ENCODE results near the gene LDLRAP1.

DNA sequence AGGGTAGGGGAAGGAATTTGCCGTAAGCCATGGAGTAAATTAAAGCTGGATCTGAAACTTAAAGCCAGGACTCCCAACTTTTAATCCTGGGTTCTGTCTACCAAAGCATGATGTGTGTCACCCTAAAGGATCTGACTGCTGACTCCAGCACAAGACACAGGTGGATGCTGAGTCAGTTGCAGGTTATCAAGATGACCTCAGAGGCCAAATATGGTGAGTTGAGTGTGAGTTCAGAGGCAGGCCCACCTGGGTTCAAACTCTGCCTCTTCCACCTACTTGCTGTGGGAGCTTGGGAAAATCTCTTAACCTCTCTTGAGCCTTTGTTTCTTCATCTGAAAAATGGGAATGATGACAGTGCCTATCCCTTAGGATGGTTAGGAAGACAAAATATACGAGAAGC lies 16.7 kb upstream of the LDLRAP1 start:
- TF ChIP-seq, protein P1, sequence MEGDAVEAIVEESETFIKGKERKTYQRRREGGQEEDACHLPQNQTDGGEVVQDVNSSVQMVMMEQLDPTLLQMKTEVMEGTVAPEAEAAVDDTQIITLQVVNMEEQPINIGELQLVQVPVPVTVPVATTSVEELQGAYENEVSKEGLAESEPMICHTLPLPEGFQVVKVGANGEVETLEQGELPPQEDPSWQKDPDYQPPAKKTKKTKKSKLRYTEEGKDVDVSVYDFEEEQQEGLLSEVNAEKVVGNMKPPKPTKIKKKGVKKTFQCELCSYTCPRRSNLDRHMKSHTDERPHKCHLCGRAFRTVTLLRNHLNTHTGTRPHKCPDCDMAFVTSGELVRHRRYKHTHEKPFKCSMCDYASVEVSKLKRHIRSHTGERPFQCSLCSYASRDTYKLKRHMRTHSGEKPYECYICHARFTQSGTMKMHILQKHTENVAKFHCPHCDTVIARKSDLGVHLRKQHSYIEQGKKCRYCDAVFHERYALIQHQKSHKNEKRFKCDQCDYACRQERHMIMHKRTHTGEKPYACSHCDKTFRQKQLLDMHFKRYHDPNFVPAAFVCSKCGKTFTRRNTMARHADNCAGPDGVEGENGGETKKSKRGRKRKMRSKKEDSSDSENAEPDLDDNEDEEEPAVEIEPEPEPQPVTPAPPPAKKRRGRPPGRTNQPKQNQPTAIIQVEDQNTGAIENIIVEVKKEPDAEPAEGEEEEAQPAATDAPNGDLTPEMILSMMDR (IDR thresholded peaks at IDR 0.05), result no peak
- no peak for TF ChIP-seq EZH2 (IDR thresholded peaks at IDR 0.05; ENCODE audit: borderline replicate concordance, insufficient read depth, low read depth, low read length, poor library complexity, severe bottlenecking)

Data from B cell (primary cell).